Breast epithelium (tissue), 4 donors: Measurements from ENCODE around the gene LPP. TPM values are rescaled to one million over a fixed set of nuclear protein-coding genes. Genes with fewer than 3 reads are reported as not detected.

ENCODE experiments used
- DNase-seq, 2 donors: peaks; one replicate each; pipeline ENCODE4 v3.0.0-alpha.2; 2019; ENCODE audit warnings: low spot score in 2 of 2
- H3K27ac ChIP-seq, 2 donors: fragments of 200-600 bp; sonication (generic) in 1 of 2; one replicate each; pipeline ENCODE4 v1.5.1; 2016 to 2019; ENCODE audit warnings: mild to moderate bottlenecking in 1 of 2
- H3K27me3 ChIP-seq, 2 donors: fragments of 200-600 bp; sonication (generic) in 1 of 2; one replicate each; pipeline versions ENCODE4 v1.5.1 to v1.6.0; 2017 to 2019; ENCODE audit warnings: control low read depth in 1 of 2, mild to moderate bottlenecking in 1 of 2
- H3K36me3 ChIP-seq: fragments of 200-600 bp; one replicate; pipeline ENCODE4 v1.5.1; 2019
- H3K4me1 ChIP-seq, 2 donors: fragments of 200-600 bp; sonication (generic); one replicate each; pipeline ENCODE4 v1.5.1; 2016 to 2019; ENCODE audit warnings: control low read depth in 1 of 2
- H3K4me3 ChIP-seq, 3 donors: fragments of 200-600 bp; sonication (generic); 1 replicate in 2 of 3; 2 replicates in 1 of 3; pipeline ENCODE4 v1.5.1; 2016 to 2019; ENCODE audit warnings: mild to moderate bottlenecking in 3 of 3, moderate library complexity in 2 of 3
- H3K9me3 ChIP-seq, 2 donors: fragments of 200-600 bp; sonication (generic) in 1 of 2; one replicate each; pipeline ENCODE4 v1.5.1; 2016 to 2019; ENCODE audit warnings: control low read depth in 1 of 2
- CTCF ChIP-seq, 3 donors: fragments of 450-650 bp; IDR thresholded peaks; one replicate each; pipeline ENCODE4 v1.5.1; 2016 to 2017; ENCODE audit warnings: antibody characterized with exemption in 3 of 3, mild to moderate bottlenecking in 3 of 3, moderate library complexity in 3 of 3
- POLR2A ChIP-seq: fragments of 450-650 bp; IDR thresholded peaks from one replicate; pipeline ENCODE4 v1.6.1; 2016; ENCODE audit warnings: antibody characterized with exemption, mild to moderate bottlenecking, moderate library complexity
- POLR2AphosphoS5 ChIP-seq, 3 donors: sonication (generic); formaldehyde crosslinking; IDR thresholded peaks; one replicate each; pipeline ENCODE4 v1.6.1; 2017; ENCODE audit warnings: antibody characterized with exemption in 3 of 3
- intact Hi-C: fragments of 100-400 bp; cut with DNase I; formaldehyde crosslinking; loops from one replicate; pipeline ENCODE4 v1.15.1; 2023; ENCODE audit warnings: low total_unique reads
- total RNA-seq, 3 donors: library from RNA; depleted of rRNA; stranded (reverse); fragments of >200 nt; gene quantifications; one replicate each; pipeline ENCODE4 v1.1.0, GENCODE V29; 2016

The LPP gene
- total RNA-seq, 3 donors from 2014 or later, result 135 to 183 (median 147) TPM

GRCh38 chr3:188341501-188341900 lies 187.5 kb downstream of the LPP start:
- Histone ChIP-seq H3K36me3 (no peaks in the 10 kb centered on the region), H3K4me1 (no peaks in the 10 kb centered on the region), H3K9me3 (no peaks in the 10 kb centered on the region), H3K4me3 (no peak overlapping the region), H3K27ac (no peak overlapping the region), H3K27me3 (no peaks in the 10 kb centered on the region)
- no peak for DNase-seq
- intact Hi-C loops, result no loop called here
- TF ChIP-seq POLR2A (no peak), POLR2AphosphoS5 (IDR thresholded peaks at IDR 0.05) (no peak), CTCF (IDR thresholded peaks at IDR 0.05) (no peak)

- Histone ChIP-seq H3K9me3 (no peaks in the 10 kb centered on the region), H3K27ac (no peak overlapping the region), H3K27me3 (no peaks in the 10 kb centered on the region), H3K4me3 (no peak overlapping the region), H3K4me1 (no peaks in the 10 kb centered on the region), H3K36me3 (no peaks in the 10 kb centered on the region)
- DNase-seq, result no peak
- TF ChIP-seq POLR2A (no peak), POLR2AphosphoS5 (IDR thresholded peaks at IDR 0.05) (no peak), CTCF (IDR thresholded peaks at IDR 0.05) (no peak)
- intact Hi-C loops, result no loop called here
These were observed 189.2 kb downstream of the LPP start for GRCh38 chr3:188342991-188343732.

- no peak for TF ChIP-seq CTCF (IDR thresholded peaks at IDR 0.05)
- TF ChIP-seq POLR2A, result no peak
- H3K9me3 ChIP-seq, result no peaks in the 10 kb centered on the region
- H3K36me3 ChIP-seq, result no peaks in the 10 kb centered on the region
- DNase-seq, result no peak
- H3K4me3 ChIP-seq, result no peak overlapping the region
- no peaks in the 10 kb centered on the region for H3K27me3 ChIP-seq
- no peak overlapping the region for H3K27ac ChIP-seq
- intact Hi-C loops, result no loop called here
- no peaks in the 10 kb centered on the region for H3K4me1 ChIP-seq
These were observed 189.9 kb downstream of the LPP start for GRCh38 chr3:188343894-188344293.

DNA sequence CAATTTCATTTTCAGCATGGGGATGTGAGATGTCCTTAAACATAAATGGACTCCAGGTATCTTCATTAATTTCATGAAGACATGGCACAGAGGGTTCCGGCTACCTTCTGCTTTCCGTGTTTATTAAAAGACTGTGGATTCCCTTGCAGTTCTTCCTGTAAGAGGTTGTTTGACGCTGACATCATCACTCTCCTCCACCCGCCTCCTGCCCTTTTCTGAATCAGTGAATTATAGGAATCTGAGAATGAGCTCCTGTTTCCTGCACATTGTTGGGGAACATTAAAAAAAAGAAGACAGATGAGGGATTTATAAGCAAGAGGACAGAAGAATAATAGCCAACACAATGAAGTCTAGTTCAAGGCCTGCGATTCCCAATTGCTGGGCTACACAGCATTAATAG lies 191.3 kb downstream of the LPP start:
- H3K9me3 ChIP-seq, result no peaks in the 10 kb centered on the region
- no peaks in the 10 kb centered on the region for H3K36me3 ChIP-seq
- no peaks in the 10 kb centered on the region for H3K27me3 ChIP-seq
- intact Hi-C loops, result no loop called here
- H3K4me3 ChIP-seq, result no peak overlapping the region
- peaks cover 0 to 3% of the 10 kb centered on the region in 2 donors for H3K4me1 ChIP-seq
- no peak for DNase-seq
- peak overlapping the region in 1 of 2 donors; percentile 51 for H3K27ac ChIP-seq
- no peak for TF ChIP-seq POLR2AphosphoS5 (IDR thresholded peaks at IDR 0.05)
- no peak for TF ChIP-seq POLR2A
- no peak for TF ChIP-seq CTCF (IDR thresholded peaks at IDR 0.05)

GRCh38 chr3:188348435-188349244 lies 194.7 kb downstream of the LPP start:
- intact Hi-C loops, result no loop called here
- Histone ChIP-seq H3K4me1 (peaks cover 0 to 6% of the 10 kb centered on the region in 2 donors), H3K4me3 (no peak overlapping the region), H3K27me3 (no peaks in the 10 kb centered on the region), H3K27ac (peak overlapping the region; percentile 70 to 73), H3K36me3 (no peaks in the 10 kb centered on the region), H3K9me3 (no peaks in the 10 kb centered on the region)
- TF ChIP-seq POLR2AphosphoS5 (IDR thresholded peaks at IDR 0.05) (peak in 2 of 3 donors; percentile 20 to 61), CTCF (IDR thresholded peaks at IDR 0.05) (no peak)
- peak; percentile 63 to 79 for DNase-seq
